ENCODE measurements around the gene TAF8.

- TF ChIP-seq, protein P1, sequence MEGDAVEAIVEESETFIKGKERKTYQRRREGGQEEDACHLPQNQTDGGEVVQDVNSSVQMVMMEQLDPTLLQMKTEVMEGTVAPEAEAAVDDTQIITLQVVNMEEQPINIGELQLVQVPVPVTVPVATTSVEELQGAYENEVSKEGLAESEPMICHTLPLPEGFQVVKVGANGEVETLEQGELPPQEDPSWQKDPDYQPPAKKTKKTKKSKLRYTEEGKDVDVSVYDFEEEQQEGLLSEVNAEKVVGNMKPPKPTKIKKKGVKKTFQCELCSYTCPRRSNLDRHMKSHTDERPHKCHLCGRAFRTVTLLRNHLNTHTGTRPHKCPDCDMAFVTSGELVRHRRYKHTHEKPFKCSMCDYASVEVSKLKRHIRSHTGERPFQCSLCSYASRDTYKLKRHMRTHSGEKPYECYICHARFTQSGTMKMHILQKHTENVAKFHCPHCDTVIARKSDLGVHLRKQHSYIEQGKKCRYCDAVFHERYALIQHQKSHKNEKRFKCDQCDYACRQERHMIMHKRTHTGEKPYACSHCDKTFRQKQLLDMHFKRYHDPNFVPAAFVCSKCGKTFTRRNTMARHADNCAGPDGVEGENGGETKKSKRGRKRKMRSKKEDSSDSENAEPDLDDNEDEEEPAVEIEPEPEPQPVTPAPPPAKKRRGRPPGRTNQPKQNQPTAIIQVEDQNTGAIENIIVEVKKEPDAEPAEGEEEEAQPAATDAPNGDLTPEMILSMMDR (conservative IDR thresholded peaks at IDR 0.05; ENCODE audit: low read depth, low read length) = peak; percentile 32; the same call in 1 of the 2 replicates
- no peak for TF ChIP-seq EZH2 (IDR thresholded peaks at IDR 0.05; ENCODE audit: borderline replicate concordance, low read depth, low read length, poor library complexity, severe bottlenecking)
Observed at GRCh38 chr6:42086046-42087035, 36.0 kb downstream of the TAF8 start.
